Globus pallidus (tissue), 1 donor: Measurements from ENCODE around the gene PRKG2.

Experiments used
- DNase-seq: peaks from one replicate; pipeline ENCODE4 v3.0.0-alpha.2; 2015; ENCODE audit warnings: low spot score

The PRKG2 gene

DNA sequence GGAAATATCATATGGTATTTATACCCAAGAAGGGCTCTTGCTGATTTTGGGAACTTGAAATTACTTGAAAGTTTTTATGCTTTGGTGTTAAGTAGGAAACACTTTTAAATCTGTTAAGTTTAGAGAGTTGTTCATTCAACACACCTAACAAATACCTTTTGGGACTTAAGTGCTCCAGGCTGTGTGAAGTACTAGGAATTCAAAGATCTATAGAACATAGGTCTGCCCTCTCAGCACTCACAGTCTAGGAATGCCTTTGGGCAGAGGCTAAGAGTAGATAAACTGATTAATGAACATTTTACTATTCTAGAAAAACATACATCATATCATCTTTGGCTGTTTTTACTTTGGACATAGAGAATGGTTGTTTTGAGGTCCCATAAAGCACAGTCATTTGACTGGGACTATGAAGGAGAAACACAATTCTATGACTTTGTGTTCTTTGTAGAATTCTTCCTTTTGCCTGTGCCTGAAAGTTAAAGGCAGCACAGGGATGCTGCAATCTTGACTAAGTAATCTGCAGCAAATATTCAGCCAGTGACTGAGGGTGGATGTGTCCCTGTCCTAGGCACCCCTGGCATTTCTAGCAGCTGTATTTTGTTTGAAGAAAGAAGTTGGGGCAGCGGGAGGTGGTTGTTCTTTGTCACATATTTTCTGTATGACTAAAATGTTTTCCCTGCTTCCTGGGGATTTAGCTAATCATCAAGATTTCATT, 176.2 kb downstream of the PRKG2 start:
- DNase-seq = no peak
